Activated CD4-positive, alpha-beta T cell treated with anti-CD3 and anti-CD28 coated beads, Interleukin-2, amount 10 ng/mL, durations not matched to agents 24 days and 14 days (primary cell): ENCODE results near the gene CGB2. TPM values are rescaled to one million over a fixed set of nuclear protein-coding genes. Genes with fewer than 3 reads are reported as not detected.
A peak's percentile ranks its signal among the peaks of the same experiment; 100 is the strongest.
"Not testable (repeated sequence)": the region's sequence is repeated elsewhere in the genome, so short reads cannot be mapped to it uniquely, and the experiment has no call there.

Experiments
- DNase-seq: peaks from one replicate; pipeline ENCODE4 v3.0.0; 2022
- H3K27ac Mint-ChIP-seq: one replicate; pipeline ENCODE4 v1.8.0; 2022; ENCODE audit warnings: mild to moderate bottlenecking, mixed read lengths
- H3K27me3 Mint-ChIP-seq: one replicate; pipeline ENCODE4 v1.8.0; 2022; ENCODE audit warnings: mixed read lengths
- H3K36me3 Mint-ChIP-seq: one replicate; pipeline ENCODE4 v1.8.0; 2022; ENCODE audit warnings: low read depth, mild to moderate bottlenecking, mixed read lengths
- H3K4me1 Mint-ChIP-seq: one replicate; pipeline ENCODE4 v1.8.0; 2021; ENCODE audit warnings: mixed read lengths
- H3K4me3 Mint-ChIP-seq: one replicate; pipeline ENCODE4 v1.8.0; 2022; ENCODE audit warnings: mild to moderate bottlenecking, moderate library complexity, mixed read lengths
- H3K9me3 Mint-ChIP-seq: one replicate; pipeline ENCODE4 v1.8.0; 2021; ENCODE audit warnings: mixed read lengths
- intact Hi-C: fragments of 100-400 bp; cut with micrococcal nuclease; formaldehyde crosslinking; loops from one replicate; pipeline ENCODE4 v1.15.1; 2023
- total RNA-seq: library from RNA; stranded (reverse); gene quantifications from 2 replicates; pipeline ENCODE4 v1.2.3, GENCODE V29; 2022

The CGB2 gene
- total RNA-seq, 1 donor from 2014 or later = not detected

- peaks cover 12% of the 10 kb centered on the region for H3K4me1 Mint-ChIP-seq
- H3K27me3 Mint-ChIP-seq = peaks cover 53% of the 10 kb centered on the region
- H3K36me3 Mint-ChIP-seq, H3K9me3 Mint-ChIP-seq, intact Hi-C loops, H3K27ac Mint-ChIP-seq: not testable (repeated sequence)
- DNase-seq = peak; percentile 65
- H3K4me3 Mint-ChIP-seq = peak overlapping the region; percentile 84
Observed at GRCh38 chr19:49056902-49057596, 25.4 kb downstream of the CGB2 start.

- Mint-ChIP-seq H3K9me3 (no peaks in the 10 kb centered on the region), H3K4me1 (peaks cover 12% of the 10 kb centered on the region), H3K27me3 (peaks cover 53% of the 10 kb centered on the region), H3K36me3 (peaks cover 3% of the 10 kb centered on the region), H3K27ac (no peak within 1 kb of the TSS), H3K4me3 (peak within 1 kb of the TSS; percentile 84)
- intact Hi-C loops = no loop called here
- DNase-seq = peak; percentile 83
Observed at GRCh38 chr19:49057636-49058234, 26.0 kb downstream of the CGB2 start, which contains the start of gene CGB7. TSS of gene CGB7 (minus strand) at chr19:49057749. CDS start at chr19:49055375, 2,374 bp downstream.

GRCh38 chr19:49058562-49058961, 26.9 kb downstream of the CGB2 start:
- peaks cover 60% of the 10 kb centered on the region for H3K27me3 Mint-ChIP-seq
- intact Hi-C loops = no loop called here
- DNase-seq = peak; percentile 66
- no peak overlapping the region for H3K27ac Mint-ChIP-seq
- H3K4me1 Mint-ChIP-seq = peaks cover 12% of the 10 kb centered on the region
- H3K36me3 Mint-ChIP-seq = peaks cover 3% of the 10 kb centered on the region
- H3K4me3 Mint-ChIP-seq = peak overlapping the region; percentile 84
- no peaks in the 10 kb centered on the region for H3K9me3 Mint-ChIP-seq

GRCh38 chr19:49059053-49059452, 27.4 kb downstream of the CGB2 start:
- DNase-seq = no peak
- intact Hi-C loops = no loop called here
- peaks cover 12% of the 10 kb centered on the region for H3K4me1 Mint-ChIP-seq
- H3K27me3 Mint-ChIP-seq = peaks cover 63% of the 10 kb centered on the region
- no peak overlapping the region for H3K4me3 Mint-ChIP-seq
- H3K9me3 Mint-ChIP-seq = no peaks in the 10 kb centered on the region
- H3K27ac Mint-ChIP-seq = no peak overlapping the region
- H3K36me3 Mint-ChIP-seq = peaks cover 3% of the 10 kb centered on the region

GRCh38 chr19:49061000-49061399, 29.3 kb downstream of the CGB2 start:
- H3K4me1 Mint-ChIP-seq = peaks cover 12% of the 10 kb centered on the region
- peaks cover 3% of the 10 kb centered on the region for H3K36me3 Mint-ChIP-seq
- H3K9me3 Mint-ChIP-seq = no peaks in the 10 kb centered on the region
- DNase-seq = no peak
- peaks cover 69% of the 10 kb centered on the region for H3K27me3 Mint-ChIP-seq
- H3K27ac Mint-ChIP-seq = no peak overlapping the region
- intact Hi-C loops = no loop called here
- no peak overlapping the region for H3K4me3 Mint-ChIP-seq

- peaks cover 72% of the 10 kb centered on the region for H3K27me3 Mint-ChIP-seq
- no peak for DNase-seq
Observed at GRCh38 chr19:49061445-49061844, 29.8 kb downstream of the CGB2 start.

GRCh38 chr19:49064029-49064629, 32.4 kb downstream of the CGB2 start:
- peaks cover 2% of the 10 kb centered on the region for H3K9me3 Mint-ChIP-seq
- intact Hi-C loops = no loop called here
- H3K36me3 Mint-ChIP-seq = no peaks in the 10 kb centered on the region
- DNase-seq = no peak
- no peak overlapping the region for H3K27ac Mint-ChIP-seq
- no peak overlapping the region for H3K4me3 Mint-ChIP-seq
- H3K4me1 Mint-ChIP-seq = no peaks in the 10 kb centered on the region
- H3K27me3 Mint-ChIP-seq = peaks cover 66% of the 10 kb centered on the region

More at GRCh38 chr19:49061445-49061844, 29.8 kb downstream of the CGB2 start:
- H3K9me3 Mint-ChIP-seq = no peaks in the 10 kb centered on the region
- H3K27ac Mint-ChIP-seq = no peak overlapping the region
- peaks cover 3% of the 10 kb centered on the region for H3K36me3 Mint-ChIP-seq
- no peak overlapping the region for H3K4me3 Mint-ChIP-seq
- intact Hi-C loops = no loop called here
- peaks cover 12% of the 10 kb centered on the region for H3K4me1 Mint-ChIP-seq

GRCh38 chr19:49064768-49065611, 33.3 kb downstream of the CGB2 start, which contains the start of gene NTF4:
TSS of gene NTF4 (minus strand) at chr19:49064818. CDS start at chr19:49061997, 2,821 bp downstream.
- no peak within 1 kb of the TSS for H3K4me3 Mint-ChIP-seq
- DNase-seq = no peak

GRCh38 chr19:49065905-49066512, 34.3 kb downstream of the CGB2 start:
- intact Hi-C loops = no loop called here
- no peaks in the 10 kb centered on the region for H3K36me3 Mint-ChIP-seq
- H3K4me1 Mint-ChIP-seq = no peaks in the 10 kb centered on the region
- no peak for DNase-seq
- H3K4me3 Mint-ChIP-seq = no peak overlapping the region
- no peak overlapping the region for H3K27ac Mint-ChIP-seq
- peaks cover 7% of the 10 kb centered on the region for H3K9me3 Mint-ChIP-seq
- peaks cover 67% of the 10 kb centered on the region for H3K27me3 Mint-ChIP-seq

More at GRCh38 chr19:49064768-49065611, 33.3 kb downstream of the CGB2 start, which contains the start of gene NTF4:
- H3K27ac Mint-ChIP-seq = no peak within 1 kb of the TSS
- peaks cover 7% of the 10 kb centered on the region for H3K9me3 Mint-ChIP-seq
- peaks cover 66% of the 10 kb centered on the region for H3K27me3 Mint-ChIP-seq
- intact Hi-C loops = no loop called here
- H3K4me1 Mint-ChIP-seq = no peaks in the 10 kb centered on the region
- H3K36me3 Mint-ChIP-seq = no peaks in the 10 kb centered on the region

- Mint-ChIP-seq H3K4me3 (no peak overlapping the region), H3K36me3 (no peaks in the 10 kb centered on the region), H3K4me1 (no peaks in the 10 kb centered on the region), H3K27me3 (peaks cover 67% of the 10 kb centered on the region), H3K27ac (no peak overlapping the region), H3K9me3 (peaks cover 7% of the 10 kb centered on the region)
- DNase-seq = no peak
- intact Hi-C loops = no loop called here
Observed at GRCh38 chr19:49067554-49067953, 35.9 kb downstream of the CGB2 start.

- intact Hi-C loops = no loop called here
- DNase-seq = no peak
- Mint-ChIP-seq H3K27me3 (peaks cover 71% of the 10 kb centered on the region), H3K9me3 (peaks cover 7% of the 10 kb centered on the region), H3K36me3 (peaks cover 2% of the 10 kb centered on the region), H3K27ac (no peak overlapping the region), H3K4me3 (no peak overlapping the region), H3K4me1 (peaks cover 5% of the 10 kb centered on the region)
Observed at GRCh38 chr19:49069026-49069425, 37.3 kb downstream of the CGB2 start.

- no peak overlapping the region for H3K27ac Mint-ChIP-seq
- intact Hi-C loops = no loop called here
- H3K4me3 Mint-ChIP-seq = no peak overlapping the region
- H3K27me3 Mint-ChIP-seq = peaks cover 66% of the 10 kb centered on the region
- peaks cover 2% of the 10 kb centered on the region for H3K36me3 Mint-ChIP-seq
- H3K4me1 Mint-ChIP-seq = peaks cover 6% of the 10 kb centered on the region
- H3K9me3 Mint-ChIP-seq = peaks cover 7% of the 10 kb centered on the region
- DNase-seq = no peak
Observed at GRCh38 chr19:49070416-49070815, 38.7 kb downstream of the CGB2 start.

GRCh38 chr19:49071860-49072547, 40.3 kb downstream of the CGB2 start:
- peak; percentile 73 for DNase-seq

More at GRCh38 chr19:49071860-49072547, 40.3 kb downstream of the CGB2 start:
- intact Hi-C loops = no loop called here
- Mint-ChIP-seq H3K9me3 (peaks cover 7% of the 10 kb centered on the region), H3K4me1 (peaks cover 6% of the 10 kb centered on the region), H3K27ac (no peak overlapping the region), H3K27me3 (peaks cover 52% of the 10 kb centered on the region), H3K4me3 (no peak overlapping the region), H3K36me3 (peaks cover 2% of the 10 kb centered on the region)
